ENCODE measurements around the gene CERS2. TPM values are rescaled to one million over a fixed set of nuclear protein-coding genes. Genes with fewer than 3 reads are reported as not detected.

CERS2 gene
- total and polyA plus RNA-seq, 2 of the 13 experiments (the other 11 are each of a cell fraction or from before 2014, with no cell fraction given) = 269 to 298 TPM

GRCh38 chr1:150997949-150998348, 23.3 kb upstream of the CERS2 start:
- Histone ChIP-seq H3K27me3 (ENCODE audit: control insufficient read depth in 1 of 2, insufficient read depth in 2 of 2, low read length in 2 of 2) (no peaks in the 10 kb centered on the region), H3K9ac (ENCODE audit: insufficient read depth, low read depth, low read length) (no peak overlapping the region), H3K4me3 (replicated peaks in 1 of 3; ENCODE audit: insufficient read depth in 1 of 3, low read depth in 2 of 3, low read length in 3 of 3) (no peak overlapping the region), H3K4me1 (ENCODE audit: insufficient read depth, low read length) (peaks cover 38% of the 10 kb centered on the region), H3K9me3 (ENCODE audit: low read length) (no peaks in the 10 kb centered on the region), H4K20me1 (ENCODE audit: insufficient read depth, low read length) (no peaks in the 10 kb centered on the region), H3K27ac (ENCODE audit: extremely low read length, insufficient read depth, low read length) (no peak overlapping the region), H3K4me2 (ENCODE audit: low read depth, low read length) (no peak overlapping the region), H2AFZ (ENCODE audit: low read length) (no peak overlapping the region), H3K79me2 (ENCODE audit: insufficient read depth, low read length) (no peaks in the 10 kb centered on the region), H3K36me3 (replicated peaks in 1 of 2; ENCODE audit: control insufficient read depth in 1 of 2, insufficient read depth in 2 of 2, low read length in 2 of 2) (peaks cover 12 to 36% of the 10 kb centered on the region in 2 experiments; a peak in 4 of 5 replicates)
- in situ Hi-C loops (cut with HindIII; ENCODE audit: extremely low pct_ligation_motif_present, low pct_unique_long_range_greater_than_20kb) = no loop called here
- POLR2A ChIA-PET = interaction anchor here (0.6 to 5.6 kb wide), 3 partner anchors 8 to 21 kb away, joined by 3 to 55 read pairs (median 5); partner anchors contain the start of gene MINDY1
- intact Hi-C loops (cut with micrococcal nuclease; ENCODE audit: unreplicated experiment) = no loop called here
- WGBS (ENCODE audit: low lambda C conversion rate) = 85% methylated on average over 4 of the region's 5 CpGs
- DNase-seq (ENCODE audit: low spot score) (no peak), FAIRE-seq (no peak), ATAC-seq (no peak)
- no TSS peak for BruUV-seq (replicated peaks)
- CTCF ChIA-PET (ENCODE audit: low intra/inter-chr PET ratio, low total read pairs) = no interaction called here
- TF ChIP-seq FUBP1 (CRISPR knock-in tag; IDR thresholded peaks at IDR 0.05; ENCODE audit: borderline replicate concordance) = no peak
- no peak for TF ChIP-seq ZNF3 (CRISPR knock-in tag; IDR thresholded peaks at IDR 0.05)
- no peak for TF ChIP-seq ZNF563 (CRISPR knock-in tag; IDR thresholded peaks at IDR 0.05)
- TF ChIP-seq ZNF552 (CRISPR knock-in tag; IDR thresholded peaks at IDR 0.05; ENCODE audit: borderline replicate concordance) = no peak
- TF ChIP-seq ZNF138 (CRISPR knock-in tag; IDR thresholded peaks at IDR 0.05; ENCODE audit: low read depth) = no peak
- TF ChIP-seq PRPF4 (IDR thresholded peaks at IDR 0.05; ENCODE audit: low read depth, low read length, poor library complexity, severe bottlenecking) = no peak
- TF ChIP-seq ATF1 (CRISPR knock-in tag; IDR thresholded peaks at IDR 0.05) = no peak
- TF ChIP-seq TAF15 (IDR thresholded peaks at IDR 0.05; ENCODE audit: low read depth, low read length, poor library complexity, severe bottlenecking) = no peak
- TF ChIP-seq BCL3 (CRISPR knock-in tag; IDR thresholded peaks at IDR 0.05) = no peak
- no peak for TF ChIP-seq KDM2A (CRISPR knock-in tag; IDR thresholded peaks at IDR 0.05; ENCODE audit: borderline replicate concordance, low read depth)
